ENCODE measurements around the gene NPAS2.

- TF ChIP-seq POLR2AphosphoS5 (IDR thresholded peaks at IDR 0.05) (no peak), POLR2A (IDR thresholded peaks at IDR 0.05) (no peak)
- TF ChIP-seq, protein P1, sequence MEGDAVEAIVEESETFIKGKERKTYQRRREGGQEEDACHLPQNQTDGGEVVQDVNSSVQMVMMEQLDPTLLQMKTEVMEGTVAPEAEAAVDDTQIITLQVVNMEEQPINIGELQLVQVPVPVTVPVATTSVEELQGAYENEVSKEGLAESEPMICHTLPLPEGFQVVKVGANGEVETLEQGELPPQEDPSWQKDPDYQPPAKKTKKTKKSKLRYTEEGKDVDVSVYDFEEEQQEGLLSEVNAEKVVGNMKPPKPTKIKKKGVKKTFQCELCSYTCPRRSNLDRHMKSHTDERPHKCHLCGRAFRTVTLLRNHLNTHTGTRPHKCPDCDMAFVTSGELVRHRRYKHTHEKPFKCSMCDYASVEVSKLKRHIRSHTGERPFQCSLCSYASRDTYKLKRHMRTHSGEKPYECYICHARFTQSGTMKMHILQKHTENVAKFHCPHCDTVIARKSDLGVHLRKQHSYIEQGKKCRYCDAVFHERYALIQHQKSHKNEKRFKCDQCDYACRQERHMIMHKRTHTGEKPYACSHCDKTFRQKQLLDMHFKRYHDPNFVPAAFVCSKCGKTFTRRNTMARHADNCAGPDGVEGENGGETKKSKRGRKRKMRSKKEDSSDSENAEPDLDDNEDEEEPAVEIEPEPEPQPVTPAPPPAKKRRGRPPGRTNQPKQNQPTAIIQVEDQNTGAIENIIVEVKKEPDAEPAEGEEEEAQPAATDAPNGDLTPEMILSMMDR (IDR thresholded peaks at IDR 0.05), result no peak
Observed at GRCh38 chr2:100929147-100929546, 109.2 kb downstream of the NPAS2 start.

All from upper lobe of left lung (tissue), 4 donors.